Central memory CD8-positive, alpha-beta T cell (primary cell): Measurements from ENCODE around the gene H19.

Experiments used
- ATAC-seq: fragments of 150-1000 bp; cut with Tn5 transposase; replicated peaks from 2 replicates; pipeline ENCODE4 v1.10.0; 2022; ENCODE audit warnings: mild to moderate bottlenecking, moderate FRiP score, moderate number of reproducible peaks; ENCODE audit not compliant: poor library complexity, severe bottlenecking; ENCODE audit errors: extremely low read depth
- DNase-seq, 2 donors: peaks; one replicate each; pipeline ENCODE4 v3.0.0; 2021; ENCODE audit warnings: low spot score in 2 of 2
- H3K27ac Mint-ChIP-seq: one replicate; pipeline ENCODE4 v1.8.0; 2022; ENCODE audit warnings: low read depth, mild to moderate bottlenecking, moderate library complexity, mixed read lengths
- H3K27me3 Mint-ChIP-seq: one replicate; pipeline ENCODE4 v1.8.0; 2022; ENCODE audit warnings: mixed read lengths
- H3K36me3 Mint-ChIP-seq: one replicate; pipeline ENCODE4 v1.8.0; 2022; ENCODE audit warnings: mild to moderate bottlenecking, moderate library complexity, mixed read lengths; ENCODE audit not compliant: insufficient read depth
- H3K4me1 Mint-ChIP-seq: one replicate; pipeline ENCODE4 v1.8.0; 2022; ENCODE audit warnings: mixed read lengths
- H3K4me3 Mint-ChIP-seq: one replicate; pipeline ENCODE4 v1.8.0; 2022; ENCODE audit warnings: mild to moderate bottlenecking, moderate library complexity, mixed read lengths
- H3K9me3 Mint-ChIP-seq: one replicate; pipeline ENCODE4 v1.8.0; 2022; ENCODE audit warnings: mixed read lengths

The H19 gene

GRCh38 chr11:1978720-1979473 is 18.7 kb downstream of the H19 start:
- DNase-seq, result no peak
- H3K27me3 Mint-ChIP-seq, result no peaks in the 10 kb centered on the region
- no peak overlapping the region for H3K4me3 Mint-ChIP-seq
- no peaks in the 10 kb centered on the region for H3K36me3 Mint-ChIP-seq
- H3K27ac Mint-ChIP-seq, result no peak overlapping the region
- ATAC-seq, result no peak
- no peaks in the 10 kb centered on the region for H3K9me3 Mint-ChIP-seq
- H3K4me1 Mint-ChIP-seq, result no peaks in the 10 kb centered on the region

- H3K27ac Mint-ChIP-seq, result no peak overlapping the region
- no peaks in the 10 kb centered on the region for H3K36me3 Mint-ChIP-seq
- ATAC-seq (no peak), DNase-seq (no peak)
- H3K4me3 Mint-ChIP-seq, result no peak overlapping the region
- H3K9me3 Mint-ChIP-seq, result no peaks in the 10 kb centered on the region
- no peaks in the 10 kb centered on the region for H3K27me3 Mint-ChIP-seq
- H3K4me1 Mint-ChIP-seq, result no peaks in the 10 kb centered on the region
Observed at GRCh38 chr11:1975185-1975584, 22.5 kb downstream of the H19 start.

GRCh38 chr11:1970956-1971355 is 26.7 kb downstream of the H19 start:
- H3K4me1 Mint-ChIP-seq, result no peaks in the 10 kb centered on the region
- DNase-seq, result no peak
- H3K9me3 Mint-ChIP-seq, result no peaks in the 10 kb centered on the region
- H3K4me3 Mint-ChIP-seq, result no peak overlapping the region
- no peak overlapping the region for H3K27ac Mint-ChIP-seq
- no peaks in the 10 kb centered on the region for H3K36me3 Mint-ChIP-seq
- no peaks in the 10 kb centered on the region for H3K27me3 Mint-ChIP-seq
- ATAC-seq, result no peak

- Mint-ChIP-seq H3K9me3 (no peaks in the 10 kb centered on the region), H3K27me3 (no peaks in the 10 kb centered on the region), H3K36me3 (no peaks in the 10 kb centered on the region), H3K4me1 (no peaks in the 10 kb centered on the region), H3K4me3 (no peak overlapping the region), H3K27ac (no peak overlapping the region)
- ATAC-seq (no peak), DNase-seq (no peak)
Observed at GRCh38 chr11:1969776-1970175, 27.9 kb downstream of the H19 start.

GRCh38 chr11:1969035-1969434 is 28.6 kb downstream of the H19 start:
- no peak overlapping the region for H3K4me3 Mint-ChIP-seq
- no peak for ATAC-seq
- H3K27ac Mint-ChIP-seq, result no peak overlapping the region
- H3K4me1 Mint-ChIP-seq, result no peaks in the 10 kb centered on the region
- DNase-seq, result no peak
- no peaks in the 10 kb centered on the region for H3K9me3 Mint-ChIP-seq
- H3K36me3 Mint-ChIP-seq, result no peaks in the 10 kb centered on the region
- no peaks in the 10 kb centered on the region for H3K27me3 Mint-ChIP-seq

GRCh38 chr11:1968454-1969002 is 29.1 kb downstream of the H19 start:
- Mint-ChIP-seq H3K27me3 (no peaks in the 10 kb centered on the region), H3K27ac (no peak overlapping the region), H3K4me3 (no peak overlapping the region), H3K36me3 (no peaks in the 10 kb centered on the region), H3K9me3 (no peaks in the 10 kb centered on the region), H3K4me1 (no peaks in the 10 kb centered on the region)
- ATAC-seq (no peak), DNase-seq (no peak)

GRCh38 chr11:1967641-1968225 is 29.9 kb downstream of the H19 start:
- no peaks in the 10 kb centered on the region for H3K4me1 Mint-ChIP-seq
- no peak for ATAC-seq
- no peaks in the 10 kb centered on the region for H3K9me3 Mint-ChIP-seq
- DNase-seq, result no peak
- no peaks in the 10 kb centered on the region for H3K27me3 Mint-ChIP-seq
- no peaks in the 10 kb centered on the region for H3K36me3 Mint-ChIP-seq
- H3K27ac Mint-ChIP-seq, result no peak overlapping the region
- H3K4me3 Mint-ChIP-seq, result no peak overlapping the region

- Mint-ChIP-seq H3K4me1 (no peaks in the 10 kb centered on the region), H3K4me3 (no peak overlapping the region), H3K9me3 (no peaks in the 10 kb centered on the region), H3K27me3 (no peaks in the 10 kb centered on the region), H3K27ac (no peak overlapping the region), H3K36me3 (no peaks in the 10 kb centered on the region)
- DNase-seq (no peak), ATAC-seq (no peak)
Observed at GRCh38 chr11:1966531-1966930, 31.1 kb downstream of the H19 start.

GRCh38 chr11:1964955-1965354 is 32.7 kb downstream of the H19 start:
- Mint-ChIP-seq H3K4me3 (no peak overlapping the region), H3K27me3 (no peaks in the 10 kb centered on the region), H3K9me3 (no peaks in the 10 kb centered on the region), H3K27ac (no peak overlapping the region), H3K4me1 (no peaks in the 10 kb centered on the region), H3K36me3 (no peaks in the 10 kb centered on the region)
- ATAC-seq (no peak), DNase-seq (no peak)

GRCh38 chr11:1964348-1964747 is 33.3 kb downstream of the H19 start:
- DNase-seq (no peak), ATAC-seq (no peak)
- Mint-ChIP-seq H3K27ac (no peak overlapping the region), H3K27me3 (no peaks in the 10 kb centered on the region), H3K36me3 (no peaks in the 10 kb centered on the region), H3K4me1 (no peaks in the 10 kb centered on the region), H3K9me3 (no peaks in the 10 kb centered on the region), H3K4me3 (no peak overlapping the region)

- Mint-ChIP-seq H3K4me3 (no peak overlapping the region), H3K4me1 (no peaks in the 10 kb centered on the region), H3K27me3 (no peaks in the 10 kb centered on the region), H3K27ac (no peak overlapping the region), H3K36me3 (no peaks in the 10 kb centered on the region), H3K9me3 (no peaks in the 10 kb centered on the region)
- ATAC-seq (no peak), DNase-seq (peak in 1 of 2 donors; percentile 6)
Observed at GRCh38 chr11:1963864-1964263, 33.8 kb downstream of the H19 start.

GRCh38 chr11:1959786-1960185 is 37.9 kb downstream of the H19 start:
- no peaks in the 10 kb centered on the region for H3K36me3 Mint-ChIP-seq
- H3K27me3 Mint-ChIP-seq, result no peaks in the 10 kb centered on the region
- ATAC-seq, result no peak
- no peak overlapping the region for H3K27ac Mint-ChIP-seq
- no peak overlapping the region for H3K4me3 Mint-ChIP-seq
- H3K9me3 Mint-ChIP-seq, result no peaks in the 10 kb centered on the region
- H3K4me1 Mint-ChIP-seq, result no peaks in the 10 kb centered on the region
- peak in 1 of 2 donors; percentile 3 for DNase-seq

- ATAC-seq, result no peak
- H3K27me3 Mint-ChIP-seq, result no peaks in the 10 kb centered on the region
- H3K9me3 Mint-ChIP-seq, result no peaks in the 10 kb centered on the region
- no peaks in the 10 kb centered on the region for H3K36me3 Mint-ChIP-seq
- no peaks in the 10 kb centered on the region for H3K4me1 Mint-ChIP-seq
- DNase-seq, result no peak
- no peak overlapping the region for H3K27ac Mint-ChIP-seq
- no peak overlapping the region for H3K4me3 Mint-ChIP-seq
Observed at GRCh38 chr11:1958367-1958766, 39.3 kb downstream of the H19 start.
